Measurements from ENCODE around the gene MARCHF9.

GRCh38 chr12:57741844-57742738 is 12.8 kb upstream of the MARCHF9 start:
- no peak for TF ChIP-seq POLR2A (IDR thresholded peaks at IDR 0.05)
- TF ChIP-seq CTCF (IDR thresholded peaks at IDR 0.05): no peak

Measured in ovary (tissue), 3 donors.